GM13977 (cell line): ENCODE results near the gene ZWILCH.

Experiments
- DNase-seq: peaks from one replicate; pipeline ENCODE4 v3.0.0; 2012; ENCODE audit warnings: low spot score
- CTCF ChIP-seq: IDR thresholded peaks from 2 replicates; pipeline ENCODE4 v1.5.1; 2012; ENCODE audit warnings: mild to moderate bottlenecking, control low read depth; ENCODE audit not compliant: insufficient read depth; ENCODE audit errors: extremely low read depth, missing control alignments
- in situ Hi-C: fragments of 300-500 bp; cut with MboI; formaldehyde crosslinking; loops from one replicate; pipeline ENCODE4 v1.12.0; 2022; ENCODE audit warnings: low sequenced_read_pairs, low pct_unique_long_range_greater_than_20kb, mixed read lengths, inconsistent platforms; ENCODE audit not compliant: unreplicated experiment

The ZWILCH gene

GRCh38 chr15:66508293-66508883, 3.3 kb downstream of the ZWILCH start:
- no peak for TF ChIP-seq CTCF
- in situ Hi-C loops: no loop called here
- DNase-seq: no peak

DNA sequence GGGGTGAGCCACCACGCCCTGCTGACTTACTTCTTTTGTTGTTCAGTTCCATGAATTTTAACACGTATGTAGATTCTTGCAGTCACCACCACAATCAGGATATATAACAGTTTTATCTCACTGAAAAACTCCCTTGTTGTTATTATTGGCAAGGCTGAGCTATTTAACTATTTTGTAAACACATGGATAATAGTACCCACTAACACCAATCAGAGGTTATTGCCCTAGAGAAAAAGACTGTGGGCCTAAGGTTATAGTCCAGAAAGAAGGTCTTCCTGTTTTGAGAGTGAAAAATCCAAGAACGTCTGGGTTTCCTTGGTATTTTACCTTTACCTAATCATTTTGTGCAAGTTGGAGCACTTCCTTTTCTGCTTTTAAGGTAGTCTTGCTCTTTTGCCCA, 9.5 kb downstream of the ZWILCH start:
- TF ChIP-seq CTCF: no peak
- in situ Hi-C loops: no loop called here
- no peak for DNase-seq

GRCh38 chr15:66515901-66516322, 10.8 kb downstream of the ZWILCH start:
- DNase-seq: no peak
- no peak for TF ChIP-seq CTCF
- in situ Hi-C loops: no loop called here

DNA sequence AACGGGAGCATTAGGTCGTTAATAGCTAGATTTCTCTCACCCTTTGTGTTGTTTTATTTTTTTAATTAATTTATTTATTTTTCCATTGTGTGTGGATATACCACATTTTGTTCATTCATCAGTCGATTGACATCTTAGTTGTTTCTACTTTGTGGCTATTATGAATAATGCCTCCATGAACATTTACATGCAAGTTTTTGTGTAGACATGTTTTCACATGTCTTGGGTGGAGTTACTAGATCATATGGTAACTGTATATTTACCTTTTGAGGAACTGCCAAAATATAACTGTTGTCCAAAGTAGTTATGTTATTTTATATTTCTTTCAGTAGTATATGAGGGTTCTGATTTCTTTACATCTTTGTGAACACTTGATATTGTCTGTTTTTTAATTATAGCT, 18.8 kb downstream of the ZWILCH start:
- no peak for DNase-seq
- in situ Hi-C loops: no loop called here
- no peak for TF ChIP-seq CTCF

DNA sequence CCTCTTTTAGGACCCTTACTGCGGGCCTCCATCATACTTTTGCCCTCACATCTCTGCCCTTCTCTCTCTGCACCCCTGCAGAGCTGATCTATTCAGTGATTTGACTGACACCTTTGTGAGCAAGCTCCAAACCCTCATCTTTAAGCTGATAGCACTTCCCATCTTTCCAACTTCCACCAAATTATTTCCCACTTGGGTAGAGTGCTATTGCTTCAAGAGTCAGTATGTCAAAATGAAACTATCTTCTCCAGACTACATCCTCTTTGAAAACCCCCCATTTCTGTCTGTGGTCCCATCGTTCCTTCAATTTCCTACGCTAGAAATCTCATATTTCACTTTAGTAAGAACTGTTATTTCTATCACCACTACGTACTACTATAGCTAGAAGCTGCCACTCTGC, 19.7 kb downstream of the ZWILCH start:
- TF ChIP-seq CTCF: no peak
- in situ Hi-C loops: no loop called here
- no peak for DNase-seq

DNA sequence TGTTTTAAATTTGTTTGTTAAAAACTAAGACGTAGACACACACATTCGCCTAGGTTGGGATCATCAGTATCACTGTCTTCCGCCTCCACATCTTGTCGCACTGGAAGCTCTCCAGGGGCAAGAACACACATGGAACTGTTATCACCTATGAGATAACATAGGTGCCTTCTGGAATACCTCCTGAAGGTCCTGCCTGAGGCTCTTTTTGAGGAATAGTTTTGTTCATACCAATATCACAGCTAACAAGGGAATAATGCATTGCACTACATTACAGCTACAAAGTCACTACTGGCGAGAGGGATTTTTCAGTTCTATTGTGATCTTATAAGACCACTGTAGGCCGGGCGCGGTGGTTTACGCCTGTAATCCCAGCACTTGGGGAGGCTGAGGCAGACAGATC, 29.9 kb downstream of the ZWILCH start:
- in situ Hi-C loops: no loop called here
- no peak for TF ChIP-seq CTCF
- no peak for DNase-seq

GRCh38 chr15:66542896-66543295, 37.8 kb downstream of the ZWILCH start:
- in situ Hi-C loops: no loop called here
- no peak for DNase-seq
- TF ChIP-seq CTCF: no peak
